Duodenal mucosa (tissue), 2 donors: ENCODE data around the gene NINJ1.

ENCODE experiments used
- H3K27ac ChIP-seq: one replicate; pipeline ENCODE4 v1.7.0; 2013; ENCODE audit warnings: low read depth, low read length
- H3K27me3 ChIP-seq, 2 donors: one replicate each; pipeline ENCODE4 v1.7.0; 2013; ENCODE audit warnings: low read length in 2 of 2, control low read depth in 1 of 2; ENCODE audit not compliant: insufficient read depth in 2 of 2, control insufficient read depth in 1 of 2
- H3K36me3 ChIP-seq, 2 donors: one replicate each; pipeline ENCODE4 v1.7.0; 2013; ENCODE audit warnings: low read length in 2 of 2, control low read depth in 1 of 2; ENCODE audit not compliant: insufficient read depth in 2 of 2, control insufficient read depth in 1 of 2
- H3K4me1 ChIP-seq, 2 donors: one replicate each; pipeline ENCODE4 v1.7.0; 2013; ENCODE audit warnings: low read length in 2 of 2, control low read depth in 1 of 2; ENCODE audit not compliant: insufficient read depth in 2 of 2, control insufficient read depth in 1 of 2
- H3K4me3 ChIP-seq, 2 donors: one replicate each; pipeline ENCODE4 v1.7.0; 2013; ENCODE audit warnings: low read length in 2 of 2, low read depth in 1 of 2
- H3K9ac ChIP-seq, 2 donors: one replicate each; pipeline ENCODE4 v1.7.0; 2013; ENCODE audit warnings: low read length in 2 of 2, low read depth in 1 of 2
- H3K9me3 ChIP-seq, 2 donors: one replicate each; pipeline ENCODE4 v1.7.0; 2013; ENCODE audit warnings: low read length in 2 of 2, control low read depth in 1 of 2; ENCODE audit not compliant: control insufficient read depth in 1 of 2

The NINJ1 gene

GRCh38 chr9:93087971-93088655, 45.9 kb downstream of the NINJ1 start:
- H3K4me1 ChIP-seq = peaks cover 2 to 8% of the 10 kb centered on the region in 2 donors
- H3K27me3 ChIP-seq = no peaks in the 10 kb centered on the region
- H3K4me3 ChIP-seq = no peak overlapping the region
- H3K27ac ChIP-seq = no peak overlapping the region
- H3K9me3 ChIP-seq = no peaks in the 10 kb centered on the region
- H3K9ac ChIP-seq = no peak overlapping the region
- H3K36me3 ChIP-seq = peaks cover 0 to 9% of the 10 kb centered on the region in 2 donors

GRCh38 chr9:93086447-93087224, 47.4 kb downstream of the NINJ1 start:
- H3K36me3 ChIP-seq = peaks cover 0 to 9% of the 10 kb centered on the region in 2 donors
- no peaks in the 10 kb centered on the region for H3K9me3 ChIP-seq
- H3K27me3 ChIP-seq = no peaks in the 10 kb centered on the region
- no peak overlapping the region for H3K27ac ChIP-seq
- H3K9ac ChIP-seq = no peak overlapping the region
- H3K4me3 ChIP-seq = no peak overlapping the region
- H3K4me1 ChIP-seq = peaks cover 3 to 4% of the 10 kb centered on the region in 2 donors

GRCh38 chr9:93085676-93086075, 48.4 kb downstream of the NINJ1 start:
- peaks cover 0 to 14% of the 10 kb centered on the region in 2 donors for H3K36me3 ChIP-seq
- H3K27me3 ChIP-seq = no peaks in the 10 kb centered on the region
- H3K9me3 ChIP-seq = no peaks in the 10 kb centered on the region
- no peak overlapping the region for H3K9ac ChIP-seq
- H3K4me1 ChIP-seq = peaks cover 3 to 4% of the 10 kb centered on the region in 2 donors
- H3K27ac ChIP-seq = no peak overlapping the region
- no peak overlapping the region for H3K4me3 ChIP-seq

GRCh38 chr9:93084471-93084881, 49.6 kb downstream of the NINJ1 start:
- Histone ChIP-seq H3K36me3 (peaks cover 0 to 16% of the 10 kb centered on the region in 2 donors), H3K9ac (no peak overlapping the region), H3K27me3 (no peaks in the 10 kb centered on the region), H3K4me1 (peaks cover 3 to 4% of the 10 kb centered on the region in 2 donors), H3K27ac (no peak overlapping the region), H3K4me3 (no peak overlapping the region), H3K9me3 (no peaks in the 10 kb centered on the region)

GRCh38 chr9:93083592-93084470, 50.2 kb downstream of the NINJ1 start:
- Histone ChIP-seq H3K4me3 (no peak overlapping the region), H3K27ac (no peak overlapping the region), H3K36me3 (peaks cover 0 to 20% of the 10 kb centered on the region in 2 donors), H3K9me3 (no peaks in the 10 kb centered on the region), H3K9ac (no peak overlapping the region), H3K4me1 (peaks cover 3 to 4% of the 10 kb centered on the region in 2 donors), H3K27me3 (no peaks in the 10 kb centered on the region)

- no peak overlapping the region for H3K9ac ChIP-seq
These were observed 51.1 kb downstream of the NINJ1 start for GRCh38 chr9:93082841-93083411.

GRCh38 chr9:93081931-93082330, 52.1 kb downstream of the NINJ1 start:
- Histone ChIP-seq H3K4me1 (peaks cover 3 to 4% of the 10 kb centered on the region in 2 donors), H3K27me3 (no peaks in the 10 kb centered on the region), H3K9me3 (no peaks in the 10 kb centered on the region), H3K36me3 (peaks cover 0 to 20% of the 10 kb centered on the region in 2 donors), H3K9ac (no peak overlapping the region), H3K4me3 (no peak overlapping the region), H3K27ac (no peak overlapping the region)

More at GRCh38 chr9:93082841-93083411, 51.1 kb downstream of the NINJ1 start:
- no peaks in the 10 kb centered on the region for H3K27me3 ChIP-seq
- H3K36me3 ChIP-seq = peaks cover 0 to 20% of the 10 kb centered on the region in 2 donors
- peaks cover 3 to 4% of the 10 kb centered on the region in 2 donors for H3K4me1 ChIP-seq
- no peak overlapping the region for H3K27ac ChIP-seq
- no peak overlapping the region for H3K4me3 ChIP-seq
- H3K9me3 ChIP-seq = no peaks in the 10 kb centered on the region

- H3K9ac ChIP-seq = no peak overlapping the region
- H3K27me3 ChIP-seq = no peaks in the 10 kb centered on the region
- no peaks in the 10 kb centered on the region for H3K9me3 ChIP-seq
- peaks cover 0 to 20% of the 10 kb centered on the region in 2 donors for H3K36me3 ChIP-seq
- peaks cover 0 to 3% of the 10 kb centered on the region in 2 donors for H3K4me1 ChIP-seq
- H3K27ac ChIP-seq = no peak overlapping the region
- no peak overlapping the region for H3K4me3 ChIP-seq
These were observed 52.9 kb downstream of the NINJ1 start for GRCh38 chr9:93081081-93081529.

- no peak overlapping the region for H3K9ac ChIP-seq
- H3K9me3 ChIP-seq = no peaks in the 10 kb centered on the region
- no peak overlapping the region for H3K27ac ChIP-seq
- no peak overlapping the region for H3K4me3 ChIP-seq
- H3K36me3 ChIP-seq = peaks cover 0 to 16% of the 10 kb centered on the region in 2 donors
- H3K4me1 ChIP-seq = peaks cover 0 to 3% of the 10 kb centered on the region in 2 donors
- H3K27me3 ChIP-seq = no peaks in the 10 kb centered on the region
These were observed 53.6 kb downstream of the NINJ1 start for GRCh38 chr9:93080406-93080805.
